Activated T-cell treated with anti-CD3 and anti-CD28 coated beads for 24 hours (primary cell): ENCODE data around the gene XIRP1.
A peak's percentile ranks its signal among the peaks of the same experiment; 100 is the strongest.

Experiments
- DNase-seq: peaks from one replicate; pipeline ENCODE4 v3.0.0-alpha.2; 2020; ENCODE audit warnings: low read depth

Gene XIRP1

GRCh38 chr3:39166932-39167532 is 25.4 kb downstream of the XIRP1 start:
- no peak for DNase-seq

GRCh38 chr3:39166134-39166710 is 26.2 kb downstream of the XIRP1 start:
- no peak for DNase-seq

- DNase-seq = no peak
Measured at GRCh38 chr3:39165518-39165917, 26.9 kb downstream of the XIRP1 start.

GRCh38 chr3:39164414-39164813 is 28.0 kb downstream of the XIRP1 start:
- DNase-seq = no peak

GRCh38 chr3:39158148-39158715 is 34.2 kb downstream of the XIRP1 start:
- no peak for DNase-seq

GRCh38 chr3:39157359-39157758 is 35.0 kb downstream of the XIRP1 start:
- DNase-seq = no peak

GRCh38 chr3:39156421-39156820 is 36.0 kb downstream of the XIRP1 start:
- DNase-seq = no peak

GRCh38 chr3:39154280-39155021 is 37.9 kb downstream of the XIRP1 start:
- no peak for DNase-seq

GRCh38 chr3:39153977-39154279 is 38.5 kb downstream of the XIRP1 start:
- DNase-seq = no peak

GRCh38 chr3:39150803-39151631 is 41.4 kb downstream of the XIRP1 start:
- DNase-seq = no peak

- DNase-seq = no peak
Measured at GRCh38 chr3:39150148-39150802, 42.1 kb downstream of the XIRP1 start.

- no peak for DNase-seq
Measured at GRCh38 chr3:39149498-39150147, 42.8 kb downstream of the XIRP1 start.

- no peak for DNase-seq
Measured at GRCh38 chr3:39149059-39149455, 43.3 kb downstream of the XIRP1 start.

- DNase-seq = no peak
Measured at GRCh38 chr3:39148435-39149058, 43.8 kb downstream of the XIRP1 start.

GRCh38 chr3:39147711-39148434 is 44.5 kb downstream of the XIRP1 start:
- no peak for DNase-seq

GRCh38 chr3:39146611-39147591 is 45.5 kb downstream of the XIRP1 start:
- peak; percentile 74 for DNase-seq

GRCh38 chr3:39146083-39146501 is 46.3 kb downstream of the XIRP1 start:
- DNase-seq = no peak

GRCh38 chr3:39144748-39145380 is 47.5 kb downstream of the XIRP1 start:
- no peak for DNase-seq
